Superior temporal gyrus (tissue), 1 donor: ENCODE measurements around the gene TBX2.

Experiments used
- DNase-seq: peaks from one replicate; pipeline ENCODE4 v3.0.0-alpha.2; 2016; ENCODE audit errors: extremely low spot score

TBX2 gene

GRCh38 chr17:61387511-61388305, 11.9 kb upstream of the TBX2 start:
- no peak for DNase-seq

GRCh38 chr17:61388561-61389356, 10.9 kb upstream of the TBX2 start:
- no peak for DNase-seq

GRCh38 chr17:61389670-61390478, 9.8 kb upstream of the TBX2 start:
- DNase-seq = peak; percentile 25

- no peak for DNase-seq
These were observed 9.2 kb upstream of the TBX2 start for GRCh38 chr17:61390479-61390791.

- no peak for DNase-seq
These were observed 7.9 kb upstream of the TBX2 start for GRCh38 chr17:61391595-61392291.

GRCh38 chr17:61392679-61393078, 7.0 kb upstream of the TBX2 start:
- no peak for DNase-seq

GRCh38 chr17:61393550-61393903, 6.1 kb upstream of the TBX2 start:
- no peak for DNase-seq

- DNase-seq = no peak
These were observed 5.6 kb upstream of the TBX2 start for GRCh38 chr17:61393904-61394629.

GRCh38 chr17:61394630-61395408, 4.8 kb upstream of the TBX2 start:
- DNase-seq = no peak

- DNase-seq = no peak
These were observed 4.1 kb upstream of the TBX2 start for GRCh38 chr17:61395409-61395982.

GRCh38 chr17:61395983-61396585, 3.6 kb upstream of the TBX2 start:
- no peak for DNase-seq

GRCh38 chr17:61396586-61397085, 3.0 kb upstream of the TBX2 start:
- DNase-seq = no peak

GRCh38 chr17:61397086-61397842, 2.4 kb upstream of the TBX2 start:
- DNase-seq = no peak

GRCh38 chr17:61398721-61399130, 917 bp upstream of the TBX2 start:
- no peak for DNase-seq

GRCh38 chr17:61400066-61400716, 548 bp downstream of the TBX2 start:
- DNase-seq = no peak

- no peak for DNase-seq
These were observed 1.2 kb downstream of the TBX2 start for GRCh38 chr17:61400717-61401388.

- no peak for DNase-seq
These were observed 1.9 kb downstream of the TBX2 start for GRCh38 chr17:61401389-61402072.
